ENCODE measurements around the gene C3orf70.
A peak's percentile ranks its signal among the peaks of the same experiment; 100 is the strongest.
"Not testable (repeated sequence)": the region's sequence is repeated elsewhere in the genome, so short reads cannot be mapped to it uniquely, and the experiment has no call there.

C3orf70 gene

DNA sequence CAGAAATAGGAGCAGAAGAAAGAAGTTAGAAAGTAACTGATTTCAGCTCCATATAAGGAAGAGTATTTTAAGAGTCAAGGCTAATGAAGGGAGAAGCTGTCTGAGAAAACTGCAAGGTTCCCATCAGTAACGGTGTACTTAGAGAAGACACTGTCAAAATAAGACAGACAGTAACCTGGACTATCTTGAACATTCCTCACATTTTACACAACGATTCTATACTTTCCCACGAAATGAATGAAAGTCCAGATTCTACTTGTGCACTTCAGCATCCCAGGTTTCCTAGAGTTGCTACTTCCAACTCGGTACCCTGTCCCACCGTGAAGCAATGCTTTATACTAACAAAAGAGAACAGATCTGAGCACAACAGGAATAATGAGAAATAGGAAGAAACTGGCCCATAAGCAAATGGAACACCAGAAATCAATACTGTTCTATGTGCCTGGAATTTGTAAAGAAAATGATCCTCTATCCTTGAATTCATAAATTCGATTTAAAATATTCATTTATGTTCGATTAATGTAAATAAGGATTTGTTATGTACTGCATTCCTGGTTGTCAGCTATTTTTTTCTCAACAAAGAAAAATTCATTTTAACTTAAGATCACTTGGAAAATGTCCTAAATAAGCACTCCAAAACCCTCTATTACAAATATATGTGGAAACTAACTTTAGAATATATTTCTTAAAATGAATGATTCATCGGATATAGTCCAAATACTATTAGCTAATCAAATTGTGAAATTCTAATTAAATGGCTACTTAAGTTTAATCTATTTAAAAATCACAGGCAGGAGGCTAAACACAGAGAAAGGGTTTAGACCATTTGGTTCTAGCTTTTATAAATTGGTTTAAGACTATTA, 1.5 kb downstream of the C3orf70 start:
- no peak for DNase-seq

- DNase-seq: no peak
Measured at GRCh38 chr3:185150561-185150960, 2.3 kb downstream of the C3orf70 start.

DNA sequence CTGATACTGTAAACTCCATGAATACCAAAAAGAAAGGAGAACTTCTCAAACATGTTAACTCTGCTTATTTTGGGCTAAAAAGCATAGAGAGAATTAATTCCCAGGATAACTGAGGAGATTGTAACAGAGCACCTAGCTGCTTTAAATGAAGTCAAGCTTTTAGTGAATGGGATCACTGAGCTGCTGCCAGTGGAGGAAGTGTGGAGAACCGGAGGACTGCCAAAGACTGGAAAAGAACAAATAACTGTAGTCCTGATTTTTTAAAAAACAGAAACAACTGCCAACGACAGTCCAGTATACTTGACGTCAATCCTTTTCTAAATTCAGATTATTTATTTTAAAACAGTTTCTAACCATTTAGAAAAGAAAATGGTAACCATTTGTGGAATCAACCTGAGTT, 3.3 kb downstream of the C3orf70 start:
- DNase-seq: no peak

DNA sequence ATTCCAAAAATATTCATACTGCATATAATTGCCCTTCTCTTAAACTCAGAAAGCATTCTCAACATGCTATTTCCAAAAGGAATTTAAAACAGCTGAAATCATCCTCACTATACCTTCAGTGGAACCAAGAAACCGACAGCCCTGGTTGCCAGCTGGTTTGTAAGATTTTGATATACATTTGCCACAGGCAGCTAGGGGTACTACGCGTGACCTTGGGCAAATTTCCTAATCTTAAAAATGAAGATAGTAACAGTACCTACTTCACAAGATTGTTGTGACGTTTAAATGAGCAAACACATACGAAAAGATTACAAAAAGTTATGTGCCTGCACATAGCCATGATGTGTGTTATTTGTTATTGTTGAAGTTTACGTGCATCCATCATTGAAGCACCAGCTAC, 7.3 kb downstream of the C3orf70 start:
- no peak for DNase-seq

- no peak for DNase-seq
Measured at GRCh38 chr3:185144784-185145183, 8.1 kb downstream of the C3orf70 start.

DNA sequence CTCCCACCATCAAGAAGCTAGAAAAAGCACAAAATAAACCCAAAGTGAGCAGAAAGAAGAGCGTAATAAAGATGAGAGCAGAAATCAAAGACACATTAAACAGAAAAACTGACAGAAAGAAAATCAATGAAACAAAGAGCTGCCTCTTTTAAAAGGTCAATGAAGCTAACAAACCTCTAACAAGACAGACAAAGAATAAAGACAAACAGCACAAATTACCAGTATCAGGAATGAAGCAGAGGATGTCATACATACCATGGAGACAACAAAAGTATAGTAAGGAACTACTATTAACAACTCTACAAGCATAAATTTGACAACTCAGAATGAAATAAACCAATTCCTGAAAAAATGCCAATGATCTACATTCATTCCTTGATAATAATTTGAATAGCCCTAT, 15.0 kb downstream of the C3orf70 start:
- no peak for DNase-seq

DNA sequence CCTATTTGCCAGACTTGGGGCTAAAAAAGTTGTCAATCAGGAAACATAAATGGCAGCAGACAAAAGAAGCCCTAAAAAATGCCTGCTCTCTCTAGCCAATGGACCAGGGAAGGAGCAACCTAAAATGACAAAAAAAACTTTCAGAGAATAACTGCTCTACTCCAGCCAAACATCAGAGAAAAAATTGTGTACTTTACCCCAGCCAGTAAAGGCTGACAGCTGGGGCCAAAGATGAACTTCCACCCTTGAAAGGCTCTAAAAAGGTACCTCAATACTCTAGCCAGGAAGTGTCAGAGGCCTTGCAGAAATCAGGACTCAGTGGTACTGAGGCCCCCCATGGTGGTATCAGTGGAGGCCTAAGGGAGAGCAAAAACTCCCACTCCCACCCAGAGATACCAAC, 18.4 kb downstream of the C3orf70 start:
- DNase-seq: no peak

DNA sequence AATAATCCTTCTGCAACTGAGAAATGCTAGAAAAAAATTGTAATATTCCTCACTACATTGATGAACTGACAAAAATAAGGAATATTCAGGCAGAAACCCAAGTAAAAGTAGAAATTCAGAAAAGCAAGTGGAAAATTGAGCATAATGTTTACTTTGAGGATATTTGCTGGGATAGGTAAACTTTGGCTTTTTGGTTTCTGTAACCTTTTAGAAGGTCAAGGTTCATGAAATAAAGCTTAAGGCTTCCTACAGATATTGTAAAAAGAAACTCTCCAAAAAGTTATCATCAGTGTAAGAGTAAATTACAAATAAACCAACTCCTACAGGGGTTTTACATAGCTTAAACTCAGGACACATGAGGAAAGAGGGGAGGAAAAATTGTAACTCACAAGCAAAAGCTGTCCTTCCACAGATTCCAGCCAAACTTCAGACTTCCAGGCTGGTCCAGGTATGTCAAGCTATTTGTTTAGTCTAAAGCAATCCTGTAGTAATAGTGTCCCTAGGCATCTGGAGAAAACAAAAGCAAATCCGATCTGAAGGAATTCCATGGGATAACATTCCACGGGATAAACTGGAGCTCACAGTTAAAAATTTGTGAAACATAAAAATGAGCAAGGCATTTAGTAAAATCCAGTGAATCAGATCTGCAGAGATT, 21.1 kb downstream of the C3orf70 start:
- DNase-seq: no peak

GRCh38 chr3:185129083-185129482, 23.8 kb downstream of the C3orf70 start:
- no peak for DNase-seq

- DNase-seq: no peak
Measured at GRCh38 chr3:185126201-185126600, 26.7 kb downstream of the C3orf70 start.

GRCh38 chr3:185120126-185120525, 32.7 kb downstream of the C3orf70 start:
- no peak for DNase-seq

DNA sequence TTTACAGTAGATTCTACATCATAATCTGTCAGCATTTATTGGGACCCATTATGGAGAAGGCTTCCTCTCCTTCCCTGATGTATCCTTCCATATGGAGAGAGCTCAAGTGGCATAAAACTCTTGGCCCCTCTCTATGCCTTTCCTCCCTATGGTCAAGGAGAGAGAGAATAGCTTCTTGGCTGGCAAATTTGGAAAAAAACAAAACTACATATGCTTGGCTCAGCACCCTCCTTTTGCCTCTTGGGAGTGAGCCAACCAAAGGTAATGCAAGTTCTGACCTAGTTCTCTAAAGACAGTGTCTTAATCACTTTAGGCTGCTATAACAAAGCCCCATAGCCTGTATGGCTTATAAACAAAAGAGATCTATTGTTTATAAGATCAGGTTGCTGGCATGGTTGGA, 37.5 kb downstream of the C3orf70 start:
- no peak for DNase-seq

DNA sequence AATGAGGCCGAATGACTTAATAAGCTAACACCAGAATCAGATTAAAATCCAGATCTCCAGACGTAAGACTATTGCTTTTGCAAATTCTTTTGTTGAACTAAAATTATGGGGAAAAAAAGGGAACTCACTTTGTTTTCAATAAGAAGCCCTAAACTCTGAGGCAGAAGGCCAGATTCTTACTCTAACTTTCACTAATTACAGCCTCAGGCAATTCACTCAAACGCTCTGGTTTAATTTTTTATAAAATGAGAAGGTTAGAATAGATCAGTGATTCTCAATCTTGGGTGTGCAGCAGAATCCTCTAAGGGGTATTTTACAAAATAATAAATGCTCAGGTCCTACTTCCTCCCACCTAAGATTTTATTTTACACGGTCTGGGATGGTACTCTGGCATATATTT, 38.1 kb downstream of the C3orf70 start:
- DNase-seq: no peak

DNA sequence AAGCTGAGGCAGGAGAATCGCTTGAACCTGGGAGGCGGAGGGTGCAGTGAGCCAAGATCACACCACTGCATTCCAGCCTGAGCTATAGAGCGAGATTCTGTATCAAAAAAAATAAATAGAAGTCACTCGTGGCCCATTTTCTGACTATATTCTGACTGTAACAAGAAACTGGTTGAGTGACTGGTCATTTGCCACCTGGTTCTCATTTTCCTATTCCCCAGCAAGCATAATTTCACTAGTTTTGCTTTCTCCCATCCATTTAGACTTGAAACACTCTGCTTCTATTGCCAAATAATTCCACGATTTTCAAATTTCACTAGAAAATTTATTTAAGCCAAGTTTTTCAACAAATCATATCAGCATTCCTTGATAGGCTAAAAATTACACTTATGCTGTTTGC, 40.7 kb downstream of the C3orf70 start:
- DNase-seq: no peak

GRCh38 chr3:185109012-185109411, 43.8 kb downstream of the C3orf70 start:
- not testable (repeated sequence) for DNase-seq

DNA sequence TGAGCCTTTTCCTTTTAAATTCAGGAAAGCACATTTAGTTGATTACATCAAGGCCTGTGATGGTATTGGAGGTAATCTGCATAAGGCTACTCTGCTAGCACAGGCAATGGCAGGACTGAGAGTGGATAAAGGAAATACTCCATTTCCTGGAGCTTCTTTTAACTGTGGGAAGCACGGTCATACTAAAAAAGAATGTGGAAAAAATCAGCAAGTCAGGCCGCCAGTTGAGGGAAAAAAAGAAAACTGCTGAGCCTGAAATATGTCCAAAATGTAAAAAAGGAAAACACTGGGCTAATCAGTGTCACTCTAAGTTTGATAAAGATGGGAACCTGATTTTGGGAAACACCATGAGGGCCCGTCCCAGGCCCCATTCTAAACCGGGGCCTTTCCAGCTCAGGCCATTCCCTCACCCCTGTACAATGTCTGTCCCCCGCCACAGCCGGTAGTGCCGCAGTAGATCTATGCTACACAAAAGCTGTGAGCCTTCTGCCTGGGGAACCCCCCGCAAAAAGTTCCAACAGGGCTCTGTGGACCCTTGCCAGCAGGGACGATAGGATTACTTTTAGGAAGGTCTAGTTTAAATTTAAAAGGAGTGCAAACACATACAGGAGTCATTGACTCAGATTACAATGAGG, 46.5 kb downstream of the C3orf70 start:
- not testable (repeated sequence) for DNase-seq

- DNase-seq: no peak
Measured at GRCh38 chr3:185103359-185104127, 49.3 kb downstream of the C3orf70 start.

- DNase-seq: peak; percentile 36
Measured at GRCh38 chr3:185094697-185095096, 58.2 kb downstream of the C3orf70 start.

- DNase-seq: no peak
Measured at GRCh38 chr3:185093116-185093515, 59.7 kb downstream of the C3orf70 start.

- no peak for DNase-seq
Measured at GRCh38 chr3:185090811-185091210, 62.0 kb downstream of the C3orf70 start.

- DNase-seq: no peak
Measured at GRCh38 chr3:185089751-185090150, 63.1 kb downstream of the C3orf70 start.

DNA sequence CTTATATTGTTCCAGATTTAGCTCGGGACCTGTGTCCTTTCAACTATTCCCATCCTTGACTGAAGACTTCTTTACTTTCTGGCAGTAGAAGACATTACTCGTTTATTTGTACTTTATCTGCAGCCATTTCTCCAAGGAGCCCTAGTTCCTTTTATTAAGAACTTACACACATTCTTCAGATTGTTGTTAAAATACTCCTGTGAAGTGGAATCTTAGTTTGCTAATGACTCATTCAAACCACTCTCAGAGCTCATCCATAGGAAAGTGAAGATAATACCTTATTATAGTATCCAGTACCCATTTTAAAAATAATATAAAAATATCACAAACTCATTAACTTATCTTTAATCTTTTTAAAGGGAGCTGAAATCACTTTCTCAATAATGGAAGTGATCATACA, 63.5 kb downstream of the C3orf70 start:
- no peak for DNase-seq

GRCh38 chr3:185087419-185087818, 65.4 kb downstream of the C3orf70 start:
- DNase-seq: no peak

Measured in NCI-H82 (cell line).